HG02571 (cell line): ENCODE data around the gene WDR3.

Experiments
- ATAC-seq: cut with Tn5 transposase; IDR thresholded peaks from one replicate; pipeline ENCODE4 v1.9.1; 2021; ENCODE audit warnings: mild to moderate bottlenecking, moderate library complexity; ENCODE audit not compliant: unreplicated experiment

WDR3 gene

DNA sequence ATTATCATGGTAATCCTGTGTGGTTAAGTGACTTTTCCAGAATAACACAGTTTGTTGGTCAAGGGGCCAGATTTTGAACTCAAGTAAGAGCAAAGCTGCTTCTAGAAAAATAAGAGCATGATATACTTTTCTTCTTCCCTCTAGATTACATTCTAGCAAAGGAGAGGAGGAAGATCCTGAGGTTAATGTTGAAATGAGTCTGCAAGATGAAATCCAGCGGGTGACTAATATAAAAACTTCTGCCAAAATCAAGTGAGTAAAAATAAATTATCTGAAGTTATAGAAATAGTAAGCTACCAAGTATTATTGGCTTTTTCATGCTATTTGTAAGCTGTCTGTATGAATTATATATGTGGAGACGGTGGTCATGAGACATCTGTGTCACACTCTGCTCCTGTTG, 12.8 kb downstream of the WDR3 start:
- ATAC-seq: no peak

DNA sequence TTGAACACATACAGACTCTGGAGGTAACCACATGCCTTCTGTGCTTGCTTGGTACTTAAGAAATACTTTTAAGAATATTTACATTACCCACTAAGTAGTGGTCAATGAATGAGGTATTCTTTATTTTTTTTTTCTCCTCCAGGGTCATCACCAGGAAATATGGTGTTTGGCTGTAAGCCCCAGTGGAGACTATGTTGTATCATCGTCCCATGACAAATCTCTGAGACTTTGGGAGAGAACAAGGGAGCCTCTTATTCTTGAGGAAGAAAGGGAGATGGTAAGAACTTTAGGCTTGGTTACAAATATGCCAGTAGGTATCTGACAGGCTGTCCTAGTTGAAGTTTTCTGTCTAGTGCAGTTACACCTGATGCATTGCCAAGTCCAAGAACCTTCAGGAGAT, 22.8 kb downstream of the WDR3 start:
- no peak for ATAC-seq

DNA sequence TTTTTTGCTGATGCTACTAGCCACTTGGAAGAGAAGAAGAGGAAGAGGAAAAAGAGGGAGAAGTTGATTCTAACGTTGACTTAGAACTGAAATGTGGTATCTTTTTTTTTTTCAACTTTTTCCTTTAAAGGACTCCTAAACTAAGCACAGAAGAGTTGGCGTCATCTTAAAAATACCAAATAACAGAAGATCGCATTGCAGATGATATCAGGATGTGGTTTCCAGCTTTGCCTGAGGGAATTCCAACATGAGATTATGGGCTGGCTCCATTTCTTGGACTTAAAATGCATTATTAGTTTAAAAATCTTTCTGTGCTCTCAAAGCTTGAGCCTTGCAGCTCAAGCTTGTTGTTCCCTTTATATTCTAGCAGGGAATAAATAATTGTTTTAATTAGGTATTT, 29.8 kb downstream of the WDR3 start:
- no peak for ATAC-seq

DNA sequence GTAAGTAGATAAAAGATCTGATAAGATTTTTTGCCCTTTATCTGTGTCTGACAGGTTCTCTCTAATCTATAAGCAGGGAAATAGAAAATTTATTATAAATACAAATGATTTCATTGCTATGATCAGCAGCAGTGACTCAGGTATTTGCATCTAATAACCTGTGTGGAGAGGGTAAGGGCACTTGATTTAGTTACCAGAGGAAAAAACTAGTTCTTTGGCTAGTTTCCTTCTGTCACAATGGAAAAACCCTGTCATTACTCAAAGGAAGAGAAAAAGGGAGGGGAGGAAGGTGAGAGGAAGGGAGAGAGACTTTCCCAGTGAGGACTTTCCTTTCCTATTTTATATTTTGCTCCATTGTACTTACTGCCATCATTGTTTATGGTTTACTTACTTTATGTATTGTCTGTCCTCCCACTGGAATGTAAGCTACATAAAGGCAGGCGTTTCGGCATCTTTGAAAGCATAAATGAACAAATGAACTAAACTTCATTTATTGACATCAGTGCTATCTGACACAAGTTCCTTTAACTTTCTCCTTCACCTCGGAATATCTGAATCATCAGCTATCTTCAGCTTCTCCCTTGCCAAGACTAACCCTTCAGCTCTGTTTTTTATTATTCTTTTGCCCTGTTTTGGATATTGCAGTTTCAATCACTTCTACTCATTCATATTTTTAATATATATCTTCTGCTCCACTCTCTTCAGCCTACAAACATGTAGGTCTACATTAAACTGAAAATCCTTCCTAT, 34.9 kb downstream of the WDR3 start:
- no peak for ATAC-seq

DNA sequence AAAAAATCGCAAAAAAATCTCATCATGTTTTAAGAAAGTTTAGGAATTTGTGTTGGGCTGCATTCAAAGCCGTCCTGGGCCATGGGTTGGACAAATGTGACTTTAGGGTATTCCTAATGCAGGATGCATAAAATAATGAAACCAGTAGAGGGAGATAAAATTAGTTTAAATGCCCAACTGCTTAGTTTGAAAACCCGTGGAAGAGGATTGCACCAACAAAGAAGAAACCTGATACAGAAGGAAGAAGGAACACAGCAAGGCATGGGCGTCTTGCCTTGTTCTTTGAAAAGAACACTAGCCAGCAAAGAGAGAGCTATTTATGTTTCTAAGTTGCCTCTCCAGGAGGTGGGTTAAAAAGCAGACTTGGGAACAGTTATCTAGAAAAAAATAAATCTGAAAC, 37.9 kb downstream of the WDR3 start:
- no peak for ATAC-seq

DNA sequence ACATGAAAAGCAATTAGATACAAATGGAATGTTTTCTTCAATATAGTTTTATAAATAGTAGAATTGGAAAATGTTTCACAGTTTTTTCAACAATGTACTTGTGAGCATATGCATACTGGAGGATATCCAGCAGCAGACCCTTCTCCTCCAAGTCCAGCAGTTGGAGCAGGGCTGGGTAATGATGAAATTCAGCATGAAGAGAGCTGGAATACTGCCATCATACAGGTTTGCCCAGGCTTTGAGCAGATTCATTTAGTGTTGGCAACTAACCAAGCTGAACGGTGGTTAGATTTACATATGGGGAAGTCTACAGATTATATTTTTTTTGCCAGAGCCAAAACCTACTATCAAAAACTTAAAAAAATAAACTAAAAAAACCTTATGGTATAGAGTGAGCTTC, 38.3 kb downstream of the WDR3 start:
- ATAC-seq: no peak

DNA sequence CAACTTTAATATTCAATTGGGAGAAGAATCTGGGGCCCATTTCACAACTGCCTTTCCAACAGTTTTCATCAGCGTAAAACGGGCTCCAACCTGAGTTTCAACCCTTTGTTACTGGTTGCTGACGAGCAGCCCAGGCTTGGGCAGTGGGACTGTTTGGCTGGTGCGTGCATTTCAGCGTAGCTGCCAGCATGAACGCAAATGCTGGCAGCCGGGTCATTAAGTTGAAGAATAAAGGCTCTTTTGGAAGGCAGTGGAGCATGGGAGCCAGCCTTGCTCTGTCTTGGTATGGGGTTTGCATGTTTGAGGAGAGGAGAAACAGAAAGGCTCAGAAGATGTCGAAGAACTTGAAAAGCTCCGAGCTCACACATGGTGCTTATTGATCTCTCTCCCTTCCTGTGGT, 40.7 kb downstream of the WDR3 start:
- ATAC-seq: no peak

DNA sequence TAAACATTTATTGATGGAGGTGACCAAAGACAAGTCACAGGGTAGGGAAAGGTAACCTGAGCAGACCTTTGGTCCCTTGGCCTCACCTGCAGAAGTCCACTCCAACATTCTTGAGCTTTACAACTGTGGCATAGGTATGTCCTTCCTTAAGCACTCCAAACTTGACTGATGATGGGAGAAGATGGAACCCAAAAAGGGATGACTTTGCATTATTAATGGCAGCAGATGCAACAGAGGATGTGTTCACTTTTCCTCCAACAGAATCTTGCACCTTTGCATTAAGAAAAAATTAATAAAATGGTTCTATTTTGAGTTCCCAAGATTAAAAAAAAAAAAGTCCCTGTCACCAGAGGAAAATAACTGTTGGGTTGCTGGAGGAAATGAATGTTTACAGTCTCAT, 42.2 kb downstream of the WDR3 start:
- no peak for ATAC-seq

DNA sequence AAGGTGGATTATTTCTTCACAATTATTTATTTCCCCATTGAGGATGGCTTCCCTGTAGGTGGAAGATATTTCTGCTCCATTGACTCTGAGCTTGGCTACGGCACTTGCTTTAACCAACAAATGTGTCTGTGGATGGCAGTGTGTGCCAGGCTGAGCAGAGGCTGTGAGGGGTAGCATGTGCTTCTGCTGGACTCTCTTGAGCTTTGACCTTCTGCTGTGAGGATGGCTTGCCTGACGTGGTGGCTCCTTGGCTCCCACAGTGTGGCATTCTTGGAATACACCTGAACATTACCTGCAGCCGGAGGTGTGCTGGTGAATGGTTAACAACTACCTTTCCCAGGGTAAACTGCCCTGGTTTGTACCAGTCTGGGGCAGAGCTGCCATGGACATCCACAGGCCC, 46.8 kb downstream of the WDR3 start:
- no peak for ATAC-seq

DNA sequence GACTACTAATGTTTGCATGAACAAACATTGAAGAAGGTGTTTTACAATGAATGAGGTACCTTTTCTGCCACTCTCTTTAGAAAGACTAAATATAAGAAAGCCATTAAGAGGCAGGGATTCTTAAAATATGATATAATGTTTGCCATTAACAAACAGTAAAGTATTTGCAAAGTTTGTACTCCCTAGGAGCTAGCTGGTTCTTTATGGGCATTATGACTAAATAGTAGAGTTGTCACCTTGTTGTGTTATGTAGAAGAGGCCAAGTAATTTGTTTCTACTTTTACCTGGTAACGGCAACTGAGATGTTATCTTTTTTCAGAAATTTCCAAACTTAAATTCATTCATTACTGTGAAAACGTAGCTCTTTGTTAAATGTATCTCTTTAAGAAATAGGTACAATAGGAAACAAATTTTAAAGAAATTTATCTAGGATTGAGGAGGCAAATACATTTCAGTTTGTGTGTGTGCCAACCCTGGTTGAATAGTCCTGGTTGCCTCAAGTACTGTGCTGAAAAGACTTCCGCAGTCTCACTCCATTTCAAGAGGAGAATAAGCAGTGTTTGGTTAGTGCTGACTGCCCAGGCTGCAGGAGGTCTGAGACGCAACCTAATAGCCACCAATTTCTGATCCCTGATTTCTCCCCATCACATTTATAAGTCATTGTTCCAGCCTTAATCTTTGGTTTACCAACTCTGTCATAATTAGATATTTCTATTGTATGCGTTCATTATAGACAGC, 52.1 kb downstream of the WDR3 start:
- no peak for ATAC-seq

DNA sequence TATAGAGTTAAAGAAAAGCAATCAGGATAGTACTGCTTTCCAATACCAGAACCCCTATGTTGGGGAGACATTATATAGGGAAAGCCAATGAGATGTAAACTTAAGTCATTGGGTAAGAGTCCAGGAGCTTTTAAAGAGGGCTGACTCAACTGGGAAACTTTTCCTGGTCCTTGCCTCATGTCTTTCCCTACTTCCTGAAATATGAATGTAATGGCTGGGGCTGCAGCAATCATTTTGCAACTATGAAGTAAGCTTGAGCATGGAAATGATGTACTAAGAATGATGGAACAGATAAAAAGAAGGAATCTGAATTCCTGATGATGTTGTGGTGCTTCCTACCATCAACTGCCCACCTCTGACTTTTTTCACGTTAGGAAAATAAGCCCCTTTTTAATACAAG, 55.7 kb downstream of the WDR3 start:
- ATAC-seq: no peak

DNA sequence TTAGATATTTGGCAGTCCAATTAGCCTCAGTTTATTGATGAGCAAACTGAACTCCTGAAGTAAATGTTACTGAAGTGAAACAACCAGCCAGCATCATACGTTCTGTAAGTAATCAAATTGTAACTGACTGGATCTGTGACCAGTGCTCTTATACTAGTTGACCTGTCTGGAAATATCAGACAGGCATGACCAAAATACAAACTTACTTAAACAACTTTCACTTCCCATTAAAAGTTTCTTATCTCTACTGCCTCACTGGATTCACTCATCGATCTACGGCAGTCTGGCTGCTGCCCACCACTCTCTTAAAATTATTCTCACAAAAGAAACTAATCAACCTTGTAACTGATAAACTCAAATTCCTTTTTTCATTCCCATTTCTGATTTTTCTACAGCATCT, 56.4 kb downstream of the WDR3 start:
- ATAC-seq: no peak

DNA sequence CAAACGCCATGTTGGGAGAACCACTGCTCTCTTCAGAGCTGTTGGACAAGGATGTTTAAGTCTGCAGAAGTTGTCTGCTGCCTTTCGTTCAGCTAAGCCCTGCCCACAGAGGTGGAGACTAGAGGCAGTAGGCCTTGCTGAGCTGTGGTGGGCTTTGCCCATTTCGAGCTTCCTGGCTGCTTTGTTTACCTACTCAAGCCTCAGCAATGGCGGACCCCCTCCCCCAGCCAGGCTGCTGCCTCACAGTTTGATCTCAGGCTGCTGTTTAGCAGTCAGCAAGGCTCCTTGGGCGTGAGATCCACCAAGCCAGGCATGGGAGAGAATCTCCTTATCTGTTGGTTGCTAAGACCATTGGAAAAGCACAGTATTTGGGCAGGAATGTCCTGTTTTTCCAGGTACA, 74.8 kb downstream of the WDR3 start:
- no peak for ATAC-seq

DNA sequence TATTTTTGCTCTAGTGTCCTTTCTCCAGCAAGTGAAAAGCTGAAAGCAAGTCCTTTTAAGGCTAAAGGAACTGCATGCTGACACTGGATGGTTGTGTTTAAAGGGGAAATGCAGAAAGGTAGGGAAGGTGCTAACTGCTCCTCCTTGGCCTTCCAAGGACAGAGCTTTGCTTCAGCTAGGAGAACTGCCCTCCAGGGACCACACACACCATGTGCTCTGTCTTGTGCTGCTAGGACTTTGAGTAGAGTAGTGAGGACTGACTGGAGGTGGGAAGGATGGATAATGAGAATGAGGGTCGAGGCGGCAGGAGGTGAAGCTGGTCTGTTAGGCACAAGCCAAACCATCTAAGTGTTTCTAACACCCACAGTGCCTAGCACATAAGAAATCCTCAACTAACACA, 77.9 kb downstream of the WDR3 start:
- no peak for ATAC-seq

DNA sequence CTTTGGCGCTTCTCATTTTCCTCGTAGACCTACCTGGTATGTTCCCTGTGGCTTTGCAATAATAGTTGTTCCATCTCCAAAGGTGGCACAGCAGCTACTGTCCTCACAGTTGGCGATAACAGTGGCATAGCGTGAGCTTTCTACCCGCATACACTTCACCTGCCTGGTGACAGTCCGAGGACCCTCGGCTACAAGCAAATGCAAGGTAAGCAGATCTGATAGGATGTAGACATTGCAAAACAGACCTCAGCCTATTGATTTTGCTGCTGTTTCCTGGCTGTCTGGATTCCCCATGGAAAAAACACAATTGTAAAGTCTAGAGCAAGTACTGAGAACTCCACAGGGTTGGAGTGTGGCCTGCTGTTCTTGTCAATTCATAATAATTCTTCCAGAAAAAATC, 78.5 kb downstream of the WDR3 start:
- ATAC-seq: no peak

DNA sequence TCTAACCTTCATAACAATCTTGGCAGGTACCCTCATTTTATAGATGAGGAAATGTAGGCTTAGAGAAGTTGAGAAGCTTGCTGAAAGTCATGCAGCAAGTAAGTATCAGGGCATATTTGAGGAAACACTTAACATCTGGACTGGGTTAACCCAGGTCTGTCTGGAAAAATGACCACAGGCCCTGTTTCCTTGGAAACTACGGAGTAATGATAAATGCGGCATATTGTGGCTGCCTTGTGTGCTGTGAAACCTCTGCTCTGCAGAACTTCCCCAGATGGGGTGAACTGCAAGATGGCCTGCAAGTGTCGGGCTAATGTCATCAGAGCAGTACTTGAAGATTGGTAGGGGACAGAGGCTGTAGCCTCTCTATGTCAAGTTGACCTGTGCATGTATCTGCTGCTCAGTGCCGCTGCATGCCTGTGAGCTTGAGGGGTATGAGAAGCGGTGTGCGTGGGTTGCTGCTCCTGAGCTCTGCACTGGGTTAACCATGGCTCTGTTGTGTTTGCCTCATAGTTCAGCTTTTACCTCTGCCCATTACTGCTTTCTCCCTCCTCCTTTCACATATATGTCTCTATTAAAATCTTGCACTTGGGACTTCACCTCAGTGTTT, 83.1 kb downstream of the WDR3 start:
- ATAC-seq: no peak

DNA sequence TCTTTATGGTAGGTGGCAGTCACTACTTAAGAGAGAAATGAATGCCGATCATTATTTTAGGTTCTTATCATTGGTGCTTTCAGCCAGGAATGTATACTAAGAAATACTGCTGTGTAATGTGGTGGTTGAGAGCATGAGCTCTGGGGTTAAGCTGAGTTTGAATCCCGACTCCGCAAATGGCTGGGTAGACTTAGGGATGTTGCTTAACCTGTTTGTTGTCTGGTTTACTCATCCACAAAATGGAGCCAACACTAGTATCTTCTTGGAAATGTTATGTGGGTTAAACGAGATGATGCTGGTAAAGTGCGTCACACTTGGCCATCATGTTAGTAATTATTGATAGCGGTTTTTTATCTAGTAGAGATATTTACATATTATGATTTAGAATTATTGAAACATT, 83.8 kb downstream of the WDR3 start:
- ATAC-seq: no peak

DNA sequence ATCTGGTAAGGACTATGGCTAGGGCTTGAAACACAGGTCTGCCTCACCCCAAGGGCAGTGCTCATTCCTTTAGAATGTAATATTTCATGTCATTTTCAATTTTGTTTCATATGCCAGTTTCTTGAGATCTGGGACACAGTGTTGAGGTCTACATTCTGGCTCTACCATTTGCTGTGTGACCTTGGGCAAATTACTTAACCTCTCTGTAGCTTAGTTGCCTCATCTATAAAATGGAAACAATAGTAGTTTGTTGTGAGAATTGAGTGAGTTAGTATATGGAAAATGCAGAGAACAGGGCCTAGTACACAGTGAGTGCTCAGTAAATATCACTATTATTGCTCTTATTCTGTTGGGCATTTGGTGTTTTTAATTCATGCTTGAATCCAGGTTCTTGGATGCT, 84.4 kb downstream of the WDR3 start:
- no peak for ATAC-seq
